NCI-H2029 (cell line): Measurements from ENCODE around the gene SLC27A5.

Source experiments
- DNase-seq: peaks from one replicate; lab custom pipeline; 2025; lab: John Stamatoyannopoulos, UW

Gene SLC27A5, protein sequence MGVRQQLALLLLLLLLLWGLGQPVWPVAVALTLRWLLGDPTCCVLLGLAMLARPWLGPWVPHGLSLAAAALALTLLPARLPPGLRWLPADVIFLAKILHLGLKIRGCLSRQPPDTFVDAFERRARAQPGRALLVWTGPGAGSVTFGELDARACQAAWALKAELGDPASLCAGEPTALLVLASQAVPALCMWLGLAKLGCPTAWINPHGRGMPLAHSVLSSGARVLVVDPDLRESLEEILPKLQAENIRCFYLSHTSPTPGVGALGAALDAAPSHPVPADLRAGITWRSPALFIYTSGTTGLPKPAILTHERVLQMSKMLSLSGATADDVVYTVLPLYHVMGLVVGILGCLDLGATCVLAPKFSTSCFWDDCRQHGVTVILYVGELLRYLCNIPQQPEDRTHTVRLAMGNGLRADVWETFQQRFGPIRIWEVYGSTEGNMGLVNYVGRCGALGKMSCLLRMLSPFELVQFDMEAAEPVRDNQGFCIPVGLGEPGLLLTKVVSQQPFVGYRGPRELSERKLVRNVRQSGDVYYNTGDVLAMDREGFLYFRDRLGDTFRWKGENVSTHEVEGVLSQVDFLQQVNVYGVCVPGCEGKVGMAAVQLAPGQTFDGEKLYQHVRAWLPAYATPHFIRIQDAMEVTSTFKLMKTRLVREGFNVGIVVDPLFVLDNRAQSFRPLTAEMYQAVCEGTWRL

DNA sequence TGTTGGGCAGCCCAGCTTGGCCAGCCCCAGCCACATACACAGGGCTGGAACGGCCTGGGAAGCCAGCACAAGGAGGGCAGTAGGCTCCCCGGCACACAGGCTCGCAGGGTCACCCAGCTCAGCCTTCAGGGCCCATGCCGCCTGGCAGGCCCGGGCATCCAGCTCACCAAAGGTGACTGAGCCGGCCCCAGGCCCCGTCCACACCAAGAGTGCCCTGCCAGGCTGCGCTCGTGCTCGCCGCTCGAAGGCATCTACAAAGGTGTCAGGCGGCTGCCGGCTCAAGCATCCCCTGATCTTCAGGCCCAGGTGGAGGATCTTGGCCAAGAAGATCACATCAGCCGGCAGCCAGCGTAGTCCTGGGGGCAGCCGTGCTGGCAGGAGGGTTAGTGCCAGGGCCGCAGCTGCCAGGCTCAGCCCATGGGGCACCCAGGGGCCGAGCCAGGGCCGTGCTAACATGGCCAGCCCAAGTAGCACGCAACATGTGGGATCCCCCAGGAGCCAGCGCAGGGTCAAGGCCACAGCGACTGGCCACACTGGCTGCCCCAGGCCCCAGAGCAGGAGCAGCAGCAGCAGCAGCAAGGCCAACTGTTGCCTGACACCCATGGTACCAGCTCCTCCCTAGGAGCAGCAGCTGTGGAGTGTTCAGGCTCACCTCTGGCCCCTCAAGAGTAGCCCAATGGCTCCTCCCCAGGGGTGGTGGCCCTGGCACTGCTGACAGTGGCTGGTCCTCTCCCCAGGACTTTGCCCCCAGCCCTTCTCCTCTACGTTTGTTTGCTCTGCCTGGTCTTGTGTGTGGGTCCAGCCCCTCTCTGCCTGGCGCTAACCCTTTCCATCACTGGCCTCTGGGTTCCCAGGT, at the start of gene SLC27A5:
Gene SLC27A5, minus strand, starts transcription at position 640 of the 856 bp plus-strand sequence. Its CDS starts 37 bp downstream, at position 603.
- no peak for DNase-seq

DNA sequence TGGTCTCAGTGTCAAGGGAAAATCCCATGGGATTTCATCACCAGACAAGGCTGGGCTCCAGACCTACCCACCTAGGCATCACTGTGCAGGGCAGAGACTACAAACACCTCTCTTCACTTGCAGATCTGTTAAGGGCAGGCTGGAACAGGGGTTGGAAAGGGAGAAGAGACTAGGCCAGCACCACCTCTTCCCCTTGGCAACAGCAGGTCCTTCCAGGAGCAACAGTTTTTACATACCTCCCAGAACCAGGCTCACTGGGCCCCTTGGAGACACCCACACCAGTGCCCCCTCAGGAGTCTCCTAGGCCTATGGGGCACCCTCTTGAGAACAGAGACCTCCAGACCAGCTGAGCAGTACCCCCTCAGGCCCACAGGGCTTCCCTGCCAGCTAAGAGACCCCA, 49.1 kb upstream of the SLC27A5 start:
- no peak for DNase-seq

DNA sequence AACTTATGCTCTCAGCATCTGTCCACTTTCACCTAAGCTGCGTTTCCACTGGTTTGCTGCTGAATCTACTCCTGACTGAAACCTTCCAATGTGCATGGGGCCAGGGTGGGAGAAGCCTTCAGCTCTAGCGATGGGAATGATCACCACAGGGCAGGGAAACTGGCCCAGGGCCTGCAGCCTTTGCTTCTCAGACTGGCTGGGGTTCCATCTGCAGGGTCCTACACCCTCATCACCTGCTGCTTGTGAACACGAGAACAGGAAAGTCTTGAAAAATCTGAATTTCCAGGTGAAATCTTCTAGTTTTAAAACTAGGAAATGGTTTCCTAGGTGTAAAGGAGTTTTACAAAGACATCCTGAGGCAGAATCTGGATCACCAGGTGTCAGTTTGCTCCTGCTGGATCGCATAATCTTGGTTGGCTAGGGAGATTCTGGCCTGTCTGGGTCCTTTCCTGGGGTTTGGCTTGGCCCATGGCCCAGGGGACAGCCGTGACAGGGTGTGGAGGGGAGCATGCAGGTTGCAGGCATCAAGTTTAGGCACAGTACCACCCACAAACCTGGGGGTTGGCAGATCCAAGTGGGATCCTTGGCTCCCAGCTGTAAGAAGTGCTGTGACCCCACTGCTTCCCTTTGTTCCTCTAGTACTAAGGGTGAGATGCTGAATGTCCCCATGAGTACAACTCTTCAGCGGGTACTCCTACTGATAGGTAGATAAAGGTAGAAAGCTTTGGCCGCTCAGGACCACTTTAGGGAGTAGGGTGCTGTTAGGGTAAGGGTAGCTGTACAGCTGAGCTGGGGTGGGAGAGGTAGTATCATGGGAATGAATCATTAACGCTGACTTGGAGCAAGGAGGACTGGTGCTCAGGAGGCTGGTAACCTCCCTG, 48.5 kb upstream of the SLC27A5 start:
- no peak for DNase-seq

DNA sequence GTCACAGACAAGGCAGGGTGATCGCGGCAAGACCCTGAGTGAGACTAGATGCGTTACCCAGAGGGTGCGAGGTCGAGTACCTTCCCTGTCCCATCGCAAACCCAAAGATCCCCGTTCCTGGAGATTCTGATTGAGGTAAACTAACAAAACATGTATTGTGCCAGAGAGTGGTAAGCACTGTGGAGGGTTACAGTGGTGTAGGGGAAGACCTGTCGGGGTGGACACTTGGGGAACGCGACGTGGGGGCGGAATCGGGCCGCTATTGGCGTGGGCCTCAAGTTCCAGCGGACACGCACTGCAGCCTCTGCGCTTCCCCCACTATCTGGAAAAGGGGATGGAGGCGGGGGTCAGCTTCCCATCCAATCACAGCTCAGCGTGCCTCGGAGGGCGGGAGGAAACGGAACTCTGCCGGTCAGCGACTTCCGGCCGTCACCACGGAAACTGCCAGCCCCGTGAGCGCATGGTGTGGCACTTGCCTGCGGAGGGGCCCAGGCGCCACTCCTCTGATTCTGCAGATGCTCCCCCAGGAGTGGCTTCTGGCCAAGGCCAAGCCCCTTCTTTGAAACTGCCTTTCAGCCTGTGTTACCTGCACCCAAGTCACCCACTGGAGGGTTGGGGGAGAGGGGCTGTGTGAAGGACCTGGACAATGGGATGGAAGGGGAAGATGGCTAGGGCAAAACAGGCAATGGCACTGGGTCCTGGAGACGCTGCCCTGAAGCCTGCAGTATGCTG, 47.6 kb upstream of the SLC27A5 start:
- DNase-seq: no peak

DNA sequence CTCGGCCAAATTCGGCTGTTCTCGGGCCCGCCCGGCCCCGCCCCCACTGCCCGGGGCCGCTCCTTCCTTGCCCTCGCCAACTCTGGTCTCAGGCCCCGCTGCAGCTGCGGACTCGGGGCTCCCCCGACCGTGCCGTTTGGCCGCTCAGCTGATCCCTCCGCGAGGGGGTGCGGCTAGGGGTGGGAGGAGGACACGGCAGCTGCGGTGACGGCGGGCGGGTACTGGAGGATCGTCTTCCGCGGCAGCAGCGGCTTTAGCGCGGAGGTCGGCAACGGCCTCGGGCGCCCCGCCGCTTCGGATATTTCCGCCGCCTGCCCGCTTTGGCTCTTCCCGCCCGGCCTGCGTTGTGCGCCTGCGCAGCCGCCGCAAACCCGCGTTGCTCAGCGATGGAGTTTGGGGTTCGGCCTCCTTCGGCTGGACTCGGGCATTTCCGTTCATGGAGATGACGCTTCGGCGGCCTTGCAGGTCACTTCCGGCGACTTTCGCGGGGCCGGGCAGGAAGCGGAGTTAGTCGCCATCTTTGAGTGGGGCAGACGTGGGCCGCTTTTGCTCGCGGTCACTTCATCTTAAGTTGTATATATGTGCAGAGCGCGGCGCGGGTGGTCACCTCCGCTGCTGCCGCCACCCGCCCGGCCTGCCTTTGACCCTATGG, 47.0 kb upstream of the SLC27A5 start:
- no peak for DNase-seq

DNA sequence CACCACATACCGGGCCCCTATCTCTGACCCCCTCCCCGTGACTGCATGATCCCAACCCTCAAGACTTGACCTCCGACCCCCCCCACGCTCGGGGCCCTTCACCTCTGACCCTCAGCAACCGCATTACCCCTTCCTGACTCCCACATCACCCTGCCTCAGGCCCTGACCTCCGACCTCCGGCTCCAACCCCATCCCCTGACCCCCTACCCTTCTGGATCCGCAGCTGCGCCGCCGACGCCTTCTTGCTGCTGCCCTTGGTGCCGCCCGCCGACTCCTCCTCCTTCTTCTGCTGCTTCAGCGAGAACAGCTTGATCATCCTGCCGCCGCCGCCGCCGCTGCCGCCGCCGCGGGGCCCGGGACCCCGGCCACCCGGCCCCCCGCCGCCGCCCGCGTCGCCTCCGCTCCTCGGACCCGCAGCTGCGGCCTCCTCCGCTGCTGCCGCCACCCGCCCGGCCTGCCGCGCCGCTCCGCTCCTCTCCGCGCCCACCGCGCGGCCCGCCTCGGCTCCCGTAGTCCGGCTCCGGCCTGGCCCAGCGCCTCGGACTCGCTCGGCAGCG, 46.4 kb upstream of the SLC27A5 start, which contains the start of gene UBE2M:
Gene UBE2M, minus strand, starts transcription at position 546 of the 557 bp plus-strand sequence. Its CDS starts 230 bp downstream, at position 316.
- DNase-seq: no peak

DNA sequence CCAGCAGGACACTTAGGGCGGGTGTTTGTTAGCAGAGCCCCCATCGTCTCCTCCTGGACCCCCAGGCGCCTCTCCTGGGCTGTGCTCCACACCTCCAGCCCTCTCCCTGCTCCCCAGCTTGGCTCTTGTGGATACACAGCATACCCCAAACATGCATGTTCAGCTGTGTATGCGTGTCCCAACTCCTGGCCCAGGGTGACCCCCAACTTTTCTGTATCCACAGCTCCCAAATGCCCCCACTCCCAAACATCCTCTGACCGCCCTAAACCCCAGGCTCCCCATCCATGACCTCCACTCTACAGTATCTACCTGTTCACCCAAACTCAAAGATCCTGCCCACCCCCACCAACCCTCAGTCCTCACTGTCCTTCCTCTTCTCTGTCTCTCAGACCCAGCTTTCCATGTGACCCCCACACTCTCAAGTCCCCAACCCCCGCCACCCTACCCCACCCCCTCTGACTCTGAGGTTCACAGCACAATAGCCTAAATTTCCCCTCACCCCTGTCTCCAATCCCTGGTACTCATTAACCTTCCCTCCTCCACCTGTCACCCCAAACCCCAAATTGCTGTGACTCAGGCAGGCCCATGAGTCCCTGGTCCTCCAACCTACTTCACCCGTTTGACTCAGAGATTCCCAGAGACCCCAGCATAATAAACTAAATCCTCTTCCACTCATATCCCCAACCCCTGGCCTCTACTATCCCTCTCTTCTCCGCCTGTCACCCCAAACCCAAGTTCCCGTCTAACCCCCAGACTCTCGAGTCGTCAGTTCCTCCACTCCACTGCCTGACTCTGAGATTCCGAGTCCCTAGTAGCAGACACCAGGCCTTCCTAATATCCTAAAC, 45.7 kb upstream of the SLC27A5 start:
- DNase-seq: no peak

DNA sequence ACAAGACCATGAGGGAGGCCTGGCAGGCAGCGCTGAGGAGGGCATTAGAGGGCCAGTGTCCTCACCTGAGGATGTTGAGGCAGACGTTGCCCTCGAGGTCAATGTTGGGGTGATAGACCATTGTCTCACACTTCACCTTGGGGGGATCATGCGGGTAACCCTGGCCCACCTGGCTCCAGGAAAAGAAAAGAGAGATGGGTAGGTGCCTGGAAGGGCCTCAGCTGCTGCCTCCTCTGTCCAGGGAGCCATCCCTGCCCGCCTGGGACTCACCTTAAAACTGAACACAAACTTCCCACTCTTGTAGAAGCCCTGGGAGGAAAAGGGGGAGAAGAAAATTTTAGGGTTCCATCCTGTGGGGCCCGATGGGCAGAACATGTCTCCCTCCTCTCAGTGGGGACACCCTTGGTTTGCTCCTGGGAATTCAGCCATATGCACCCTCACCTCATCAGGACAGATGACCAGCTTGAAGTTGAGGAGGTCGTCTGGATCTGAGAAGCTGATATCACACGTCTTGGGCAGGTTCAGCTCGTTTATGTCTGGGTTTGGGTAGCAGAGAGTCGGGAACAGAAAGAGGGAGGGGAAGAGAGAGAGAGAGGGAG, 44.9 kb upstream of the SLC27A5 start:
- no peak for DNase-seq

DNA sequence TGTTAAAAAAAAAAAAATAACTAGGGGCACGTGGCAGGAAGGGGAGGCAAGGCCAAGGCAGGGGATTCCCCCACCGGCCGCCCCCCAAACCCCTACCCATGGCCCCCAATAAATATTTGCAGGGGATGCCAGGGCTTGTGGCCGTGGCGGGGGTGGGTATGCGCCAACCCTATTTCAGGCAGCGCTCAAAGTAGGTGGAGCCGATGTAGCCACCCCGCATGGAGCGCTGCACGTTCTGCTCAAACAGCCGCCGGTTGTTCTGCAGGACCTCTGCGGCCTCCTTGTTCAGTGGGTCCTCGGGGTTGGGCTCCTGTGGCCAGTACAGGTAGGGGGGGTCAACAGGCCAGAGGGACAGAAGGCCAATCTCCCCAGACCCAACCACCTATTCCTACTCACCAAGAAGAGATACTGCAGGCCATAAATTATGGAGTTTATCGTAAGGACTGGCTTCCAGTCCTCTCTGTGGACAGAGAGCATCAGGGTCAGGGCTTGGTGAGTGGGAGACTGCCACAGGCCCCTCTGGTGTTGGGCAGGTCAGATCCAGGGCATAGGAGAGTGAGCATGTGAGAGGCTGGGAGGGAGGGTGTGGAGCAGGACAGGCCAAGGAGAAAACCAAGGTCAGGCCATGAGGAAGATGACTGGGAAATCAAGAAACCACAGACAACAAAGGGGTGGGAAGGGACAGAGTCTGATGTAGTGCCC, 44.3 kb upstream of the SLC27A5 start:
- DNase-seq: no peak

DNA sequence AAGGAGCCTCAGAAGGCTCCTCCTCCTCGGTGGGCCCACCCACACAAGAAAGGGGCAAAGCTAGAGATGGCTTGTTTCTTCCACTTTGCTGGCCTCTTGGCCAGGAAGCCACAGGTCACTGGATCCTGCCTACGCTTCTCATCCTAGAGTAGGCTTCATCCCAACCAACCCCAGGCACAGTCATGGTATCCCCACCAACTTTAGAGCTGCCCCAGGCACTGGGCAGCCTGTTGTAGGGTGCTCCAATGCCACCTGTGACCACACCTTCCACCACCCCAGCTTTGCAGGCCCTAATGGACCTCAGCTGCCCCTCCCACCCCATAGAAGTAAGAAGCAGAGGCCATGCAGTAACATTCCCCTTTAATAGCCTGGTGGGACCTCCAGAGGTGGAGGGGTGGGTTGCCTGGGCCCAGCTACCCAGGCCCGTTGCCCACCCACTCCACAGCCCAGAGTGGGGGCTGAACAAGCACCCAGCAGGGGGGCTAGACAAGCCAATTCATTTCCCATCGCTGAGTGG, 43.6 kb upstream of the SLC27A5 start:
- no peak for DNase-seq

DNA sequence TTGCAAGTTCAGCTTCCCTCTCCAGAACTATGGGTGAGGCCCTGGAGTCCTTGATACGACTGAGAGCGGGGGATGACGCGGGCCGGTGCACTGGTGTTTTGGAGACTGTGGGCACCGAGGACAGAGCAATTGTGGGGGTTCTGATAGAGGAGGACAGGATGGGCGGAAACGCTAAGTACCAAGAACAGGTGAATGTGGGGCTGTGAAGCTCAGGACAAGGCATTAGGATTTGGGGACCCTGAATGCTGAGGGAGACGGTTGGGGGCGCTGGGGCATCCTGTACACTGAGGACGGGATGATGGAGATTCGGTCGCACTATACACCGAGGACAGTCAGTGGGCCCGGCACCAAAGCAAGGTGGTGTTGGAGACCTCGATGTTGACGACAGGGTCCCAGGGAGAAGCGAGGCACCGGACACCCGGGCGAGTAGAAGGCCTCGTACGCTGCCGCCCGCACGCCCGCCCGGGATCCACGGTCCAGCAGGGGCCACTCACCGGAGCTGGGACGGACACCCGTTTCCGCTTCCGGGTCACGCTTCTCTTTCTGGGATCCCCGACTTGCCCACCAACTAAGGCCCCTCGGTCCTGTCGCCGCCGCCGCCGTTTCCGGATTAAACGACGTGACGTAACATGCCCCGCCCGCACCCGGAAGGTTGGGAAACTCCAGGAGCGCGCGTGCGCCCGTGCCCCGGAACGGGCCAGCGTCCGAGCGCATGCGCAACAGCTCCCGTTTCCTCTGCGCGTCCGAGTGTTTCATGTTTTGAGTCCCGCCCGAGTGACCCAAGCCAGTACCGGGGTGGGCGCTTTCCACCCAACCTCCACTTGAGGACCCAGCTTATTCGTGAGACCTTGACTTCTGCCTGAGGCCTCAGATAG, 42.9 kb upstream of the SLC27A5 start, which contains the start of gene CHMP2A:
Gene CHMP2A, minus strand, starts transcription at position 612 of the 875 bp plus-strand sequence. CDS start 893 bp downstream, outside the sequence.
- no peak for DNase-seq

DNA sequence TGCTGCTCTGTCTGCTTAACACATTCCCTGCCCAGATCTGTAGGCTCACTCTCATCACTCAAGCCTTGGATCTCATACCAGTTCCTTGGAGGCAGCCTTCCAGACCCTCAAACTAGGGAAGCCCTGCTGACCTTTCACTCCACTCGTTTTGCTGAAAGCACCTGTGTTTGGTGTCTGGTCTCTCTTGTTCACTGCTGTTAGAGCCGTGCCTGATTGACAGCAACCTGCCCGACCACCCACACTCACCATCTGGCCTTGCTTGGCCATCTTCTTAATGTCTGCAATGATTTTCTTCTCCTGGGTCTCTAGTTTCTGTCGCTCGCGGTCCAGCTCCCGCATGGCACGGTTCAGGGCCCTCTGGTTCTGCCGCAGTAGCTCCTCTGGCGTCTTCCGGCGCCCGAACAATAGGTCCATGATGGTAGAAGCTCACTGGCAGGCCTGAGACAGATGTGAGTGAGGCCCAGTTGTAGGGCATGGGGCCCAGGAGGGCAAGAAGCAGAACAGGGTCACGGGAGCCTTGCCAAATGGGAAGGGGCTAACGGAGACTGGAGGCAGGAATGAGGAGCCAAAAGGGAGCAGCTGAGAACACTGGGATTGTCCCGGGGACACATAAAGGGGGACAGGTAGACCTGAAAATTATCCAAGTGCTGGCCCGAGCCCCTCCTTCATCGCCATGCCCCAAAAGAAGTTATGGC, 42.2 kb upstream of the SLC27A5 start:
- DNase-seq: no peak

DNA sequence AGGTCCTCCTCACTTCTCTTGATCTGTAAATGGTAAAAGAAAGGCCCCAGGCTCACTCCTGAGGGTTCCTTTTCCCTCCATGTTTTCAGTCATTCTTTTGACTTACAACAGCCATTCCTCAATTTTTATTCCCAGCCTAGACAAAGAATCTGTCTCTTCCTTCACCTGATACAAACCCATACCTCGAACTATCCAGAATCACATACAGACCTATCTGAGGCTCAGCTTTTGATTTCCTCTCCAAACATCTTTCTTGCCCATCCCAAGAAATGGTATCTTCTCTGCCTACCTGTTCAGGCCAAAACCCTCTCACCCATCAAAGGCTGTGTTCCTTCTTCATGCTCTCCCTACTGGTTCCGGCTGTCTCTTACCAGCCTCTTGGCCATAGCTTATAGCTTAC, 40.9 kb upstream of the SLC27A5 start:
- DNase-seq: no peak

DNA sequence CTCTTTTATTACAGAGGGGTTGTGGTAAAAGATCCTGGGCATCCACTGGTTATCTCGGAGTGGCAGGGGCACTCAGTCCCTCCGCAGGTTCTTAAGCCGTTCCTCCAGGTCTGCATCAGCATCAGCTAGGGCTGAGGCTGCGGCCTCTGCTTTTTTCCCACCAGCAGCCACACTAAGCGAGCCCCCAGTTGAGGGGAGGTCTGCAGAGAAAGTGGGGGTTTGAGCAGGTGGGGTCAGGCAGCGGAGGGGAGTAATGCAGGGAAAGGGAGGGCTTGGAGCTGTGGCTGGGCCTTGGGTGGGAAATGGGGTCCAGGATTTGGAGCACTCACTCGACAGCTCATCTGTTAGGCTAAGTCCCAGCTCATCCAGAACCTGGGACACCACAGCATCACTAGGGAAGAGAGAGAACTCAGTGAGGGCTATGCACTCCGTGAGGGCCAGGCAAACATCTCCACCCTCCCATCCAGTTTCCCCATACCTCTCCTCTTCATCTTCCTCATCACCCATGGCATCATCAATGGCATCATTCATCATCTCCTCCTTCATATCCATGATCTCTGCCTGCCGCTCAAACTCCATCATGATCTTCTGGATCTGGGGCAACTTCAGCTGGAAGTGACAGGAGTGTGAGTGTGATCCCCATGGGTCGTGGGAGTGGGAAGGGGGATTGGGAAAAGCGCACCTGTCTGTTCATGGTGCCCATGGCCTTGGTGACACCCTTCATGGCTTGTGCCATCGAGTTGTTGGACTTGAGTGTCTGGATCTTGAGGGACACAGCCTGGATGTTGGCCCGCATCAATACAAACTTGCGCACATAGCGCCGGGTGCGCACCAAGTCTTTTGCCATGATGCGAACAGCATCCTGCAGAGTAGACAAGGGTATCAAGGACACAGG, 40.0 kb upstream of the SLC27A5 start:
- no peak for DNase-seq

DNA sequence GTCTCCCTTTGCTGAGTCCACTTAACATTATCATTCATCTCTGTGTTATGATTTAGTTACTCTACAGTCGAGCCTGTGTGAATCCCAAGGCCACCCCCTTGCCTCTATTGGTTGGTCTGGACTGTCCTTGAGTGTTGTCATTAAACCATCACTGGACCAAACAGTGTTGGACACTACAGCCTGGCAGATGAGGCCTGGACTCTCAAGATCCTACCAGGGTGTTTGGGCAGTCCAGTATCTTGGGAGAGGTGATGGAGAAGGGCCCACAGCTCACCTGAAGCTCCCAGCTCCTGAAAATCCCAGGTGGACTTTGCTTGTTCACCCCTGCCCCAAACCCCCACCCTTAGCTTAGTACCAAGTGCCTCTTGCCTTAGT, 39.3 kb upstream of the SLC27A5 start:
- no peak for DNase-seq
